Measurements from ENCODE around the gene NAV2.

DNA sequence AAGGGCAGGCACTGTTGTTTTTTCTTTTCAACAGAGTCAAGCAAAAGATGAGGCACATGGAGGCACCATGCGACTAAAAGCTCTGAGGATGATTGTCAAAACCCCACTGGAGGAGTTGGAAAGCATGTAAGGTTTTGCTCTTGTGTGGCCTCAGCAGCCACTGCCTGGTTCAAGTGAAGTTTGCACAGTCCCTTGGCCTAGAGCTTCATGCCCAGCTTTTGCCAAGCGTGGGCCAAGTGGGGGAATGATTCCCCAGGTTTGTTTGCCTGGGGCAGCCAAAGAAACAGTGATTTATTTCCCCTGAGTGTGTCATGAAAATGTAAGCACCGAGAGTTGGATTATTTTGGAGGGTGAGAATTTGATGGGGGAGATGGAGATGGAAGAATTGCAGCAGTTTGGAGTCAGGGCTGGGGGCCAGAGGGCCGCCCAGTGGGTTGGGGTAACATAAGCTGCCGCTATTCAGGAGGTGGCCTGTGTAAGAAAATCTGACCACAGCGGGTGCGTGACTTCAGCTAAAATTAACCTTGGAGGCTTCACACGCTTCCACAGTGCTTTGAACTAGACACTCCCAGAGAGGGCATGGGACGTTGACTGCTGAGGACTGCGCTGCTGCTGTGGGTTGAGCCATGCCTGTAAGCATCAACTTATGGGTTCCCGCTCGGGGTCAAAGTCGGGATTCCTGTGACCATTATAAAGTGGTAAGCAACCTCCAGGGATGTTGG, 100.7 kb downstream of the NAV2 start:
- TF ChIP-seq CTCF (IDR thresholded peaks at IDR 0.05) (no peak), EZH2phosphoT487 (IDR thresholded peaks at IDR 0.05) (no peak), EZH2 (IDR thresholded peaks at IDR 0.05) (no peak)

Measured in neural progenitor cell (in vitro differentiated cells).